H9 (cell line): ENCODE results near the gene MICAL3. TPM values are rescaled to one million over a fixed set of nuclear protein-coding genes. Genes with fewer than 3 reads are reported as not detected.

ENCODE experiments used
- DNase-seq: peaks from one replicate; pipeline ENCODE4 v3.0.0-alpha.2; 2017
- H2AFZ ChIP-seq: one replicate; pipeline ENCODE4 v1.6.1; 2013; ENCODE audit warnings: mild to moderate bottlenecking, low read length, control low read depth, moderate library complexity
- H2AK5ac ChIP-seq: 2 replicates; pipeline ENCODE4 v1.6.1; 2013; ENCODE audit warnings: low read length, control low read depth, mixed read lengths; ENCODE audit not compliant: insufficient read length
- H2BK120ac ChIP-seq: one replicate; pipeline ENCODE4 v1.6.1; 2013; ENCODE audit warnings: low read depth, mild to moderate bottlenecking, low read length, control low read depth, inconsistent platforms; ENCODE audit not compliant: poor library complexity, severe bottlenecking
- H2BK12ac ChIP-seq: 2 replicates; pipeline ENCODE4 v1.6.1; 2013; ENCODE audit warnings: low read length, control low read depth, mixed read lengths, low read depth; ENCODE audit not compliant: insufficient read length
- H2BK15ac ChIP-seq: 2 replicates; pipeline ENCODE4 v1.6.1; 2013; ENCODE audit warnings: low read depth, low read length, control low read depth
- H2BK20ac ChIP-seq: one replicate; pipeline ENCODE4 v1.6.1; 2013; ENCODE audit warnings: low read depth, mild to moderate bottlenecking, low read length, control low read depth, inconsistent platforms; ENCODE audit not compliant: poor library complexity, severe bottlenecking
- H2BK5ac ChIP-seq: 2 replicates; pipeline ENCODE4 v1.6.1; 2013; ENCODE audit warnings: low read length, control low read depth, mixed read lengths; ENCODE audit not compliant: insufficient read length
- H3K14ac ChIP-seq: 2 replicates; pipeline ENCODE4 v1.6.1; 2013; ENCODE audit warnings: low read length, control low read depth; ENCODE audit not compliant: insufficient read depth
- H3K18ac ChIP-seq: 2 replicates; pipeline ENCODE4 v1.6.1; 2013; ENCODE audit warnings: low read depth, mild to moderate bottlenecking, mixed read lengths, low read length, control low read depth; ENCODE audit not compliant: insufficient read length
- H3K23ac ChIP-seq: 2 replicates; pipeline ENCODE4 v1.6.1; 2013; ENCODE audit warnings: low read length, control low read depth, mixed read lengths, low read depth; ENCODE audit not compliant: insufficient read length
- H3K23me2 ChIP-seq: 2 replicates; pipeline ENCODE4 v1.6.1; 2013; ENCODE audit warnings: low read depth, mild to moderate bottlenecking, mixed read lengths, low read length, control low read depth; ENCODE audit not compliant: insufficient read length, poor library complexity, severe bottlenecking
- H3K27ac ChIP-seq: 2 replicates; pipeline ENCODE4 v1.5.1; 2013; ENCODE audit warnings: low read length, control low read depth, mixed read lengths, low read depth; ENCODE audit not compliant: insufficient read length
- H3K27me3 ChIP-seq: 2 replicates; pipeline ENCODE4 v1.6.1; 2013; ENCODE audit warnings: low read length, control low read depth, inconsistent platforms; ENCODE audit not compliant: insufficient read depth
- H3K4ac ChIP-seq: 2 replicates; pipeline ENCODE4 v1.6.1; 2013; ENCODE audit warnings: low read depth, mild to moderate bottlenecking, control low read depth, inconsistent platforms, low read length, moderate library complexity
- H3K4me1 ChIP-seq: 2 replicates; pipeline ENCODE4 v1.6.1; 2013; ENCODE audit warnings: low read length, control low read depth, inconsistent platforms; ENCODE audit not compliant: insufficient read depth
- H3K4me2 ChIP-seq: 2 replicates; pipeline ENCODE4 v1.6.1; 2013; ENCODE audit warnings: low read length, control low read depth, mixed read lengths; ENCODE audit not compliant: insufficient read length, insufficient read depth
- H3K56ac ChIP-seq: 2 replicates; pipeline ENCODE4 v1.6.1; 2013; ENCODE audit warnings: low read depth, mild to moderate bottlenecking, mixed read lengths, low read length, control low read depth; ENCODE audit not compliant: insufficient read length
- H3K79me1 ChIP-seq: 2 replicates; pipeline ENCODE4 v1.6.1; 2013; ENCODE audit warnings: low read depth, mild to moderate bottlenecking, moderate library complexity, low read length, control low read depth, inconsistent platforms; ENCODE audit not compliant: insufficient read depth, poor library complexity, severe bottlenecking
- H3K79me2 ChIP-seq: 2 replicates; pipeline ENCODE4 v1.6.1; 2013; ENCODE audit warnings: low read length, control low read depth, inconsistent platforms; ENCODE audit not compliant: insufficient read depth
- H3K9ac ChIP-seq: 2 replicates; pipeline ENCODE4 v1.6.1; 2013; ENCODE audit warnings: low read length, control low read depth, mixed read lengths; ENCODE audit not compliant: insufficient read length; ENCODE audit errors: extremely low read depth
- H3K9me3 ChIP-seq: one replicate; pipeline ENCODE4 v1.6.1; 2013; ENCODE audit warnings: low read depth, low read length, inconsistent platforms; ENCODE audit not compliant: control insufficient read depth
- H3T11ph ChIP-seq: one replicate; pipeline ENCODE4 v1.6.1; 2013; ENCODE audit warnings: mild to moderate bottlenecking, low read length, control low read depth, inconsistent platforms
- H4K20me1 ChIP-seq: one replicate; pipeline ENCODE4 v1.6.1; 2013; ENCODE audit not compliant: control insufficient read depth, insufficient read length, insufficient read depth
- H4K5ac ChIP-seq: 2 replicates; pipeline ENCODE4 v1.6.1; 2013; ENCODE audit warnings: low read depth, mild to moderate bottlenecking, mixed read lengths, low read length, control low read depth; ENCODE audit not compliant: insufficient read length
- H4K8ac ChIP-seq: replicated peaks from 2 replicates; pipeline ENCODE4 v1.6.1; 2013; ENCODE audit warnings: low read length, control low read depth, mixed read lengths, low read depth; ENCODE audit not compliant: insufficient read length
- H4K91ac ChIP-seq: 2 replicates; pipeline ENCODE4 v1.6.1; 2013; ENCODE audit warnings: low read depth, mild to moderate bottlenecking, moderate library complexity, mixed read lengths, low read length, control low read depth; ENCODE audit not compliant: insufficient read length
- H3K27ac Mint-ChIP-seq, 3 experiments: 2 replicates in 2 of 3; 3 replicates in 1 of 3; pipeline ENCODE4 v1.8.0; 2020 to 2021; ENCODE audit warnings: mixed read lengths in 3 of 3, mild to moderate bottlenecking in 1 of 3, moderate library complexity in 1 of 3
- H3K27me3 Mint-ChIP-seq: 2 replicates; pipeline ENCODE4 v1.8.0; 2021; ENCODE audit warnings: low read depth, mild to moderate bottlenecking, moderate library complexity, mixed read lengths
- H3K36me3 Mint-ChIP-seq, 3 experiments: 2 replicates in 2 of 3; 3 replicates in 1 of 3; pipeline ENCODE4 v1.8.0; 2020 to 2021; ENCODE audit warnings: low read depth in 3 of 3, mixed read lengths in 3 of 3; ENCODE audit not compliant: insufficient read depth in 1 of 3
- H3K4me1 Mint-ChIP-seq, 2 experiments: 2 replicates each; pipeline ENCODE4 v1.8.0; 2020; ENCODE audit warnings: mixed read lengths in 2 of 2
- H3K4me3 Mint-ChIP-seq, 2 experiments: 2 replicates in 1 of 2; 3 replicates in 1 of 2; pipeline ENCODE4 v1.8.0; 2020 to 2021; ENCODE audit warnings: mild to moderate bottlenecking in 2 of 2, mixed read lengths in 2 of 2, moderate library complexity in 1 of 2
- H3K9me3 Mint-ChIP-seq, 2 experiments: 2 replicates in 1 of 2; 3 replicates in 1 of 2; pipeline ENCODE4 v1.8.0; 2020; ENCODE audit warnings: mild to moderate bottlenecking in 2 of 2, mixed read lengths in 2 of 2, moderate library complexity in 1 of 2
- WGBS: extraction: QIAGEN DNeasy Blood & Tissue Kit; methylation state at CpG from one replicate; pipeline ENCODE4 v1.1.7; 2013; ENCODE audit warnings: missing lambda C conversion rate, low lambda C conversion rate, mixed read lengths; ENCODE audit not compliant: insufficient read length; ENCODE audit errors: extremely low coverage; 5-methylcytosine and 5-hydroxymethylcytosine counted together
- total RNA-seq: library from RNA; stranded (reverse); gene quantifications from 2 replicates; pipeline ENCODE4 v1.2.1, GENCODE V29; 2021
- TF ChIP-seq, protein P1 (sequence below): fragments of 200-600 bp; sonication (generic); conservative IDR thresholded peaks from 3 replicates; pipeline ENCODE4 v1.8.0; 2021; ENCODE audit warnings: antibody characterized with exemption, mild to moderate bottlenecking

MICAL3 gene
- total RNA-seq, 1 experiment from 2014 or later, result 50.2 TPM

DNA sequence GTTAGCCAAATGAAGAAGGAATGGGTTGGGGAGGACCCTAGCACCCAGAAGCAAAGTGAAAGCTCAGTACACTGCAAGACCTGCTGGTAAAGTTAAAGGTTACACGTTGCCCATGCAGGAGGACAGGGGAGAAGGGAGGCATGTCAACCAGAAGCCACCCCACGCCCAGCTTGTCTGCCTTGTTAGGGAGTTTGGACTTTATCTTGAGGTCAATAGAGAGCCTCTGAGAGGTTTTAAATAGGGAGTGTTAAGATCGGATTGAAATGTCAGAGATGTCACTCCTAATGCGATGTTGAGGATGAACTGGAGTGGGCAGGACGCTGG lies 34.7 kb upstream of the MICAL3 start:
- Histone ChIP-seq H3K18ac (no peak overlapping the region), H3K4me2 (no peak overlapping the region), H3T11ph (no peak overlapping the region), H3K9me3 (no peaks in the 10 kb centered on the region), H4K5ac (no peak overlapping the region), H3K4me1 (no peaks in the 10 kb centered on the region), H2BK20ac (no peak overlapping the region), H4K91ac (no peak overlapping the region), H3K9ac (no peak overlapping the region), H2BK15ac (no peak overlapping the region), H3K56ac (no peak overlapping the region), H3K27ac (no peak overlapping the region), H3K23ac (no peak overlapping the region), H2BK120ac (no peak overlapping the region), H3K14ac (no peak overlapping the region), H3K23me2 (no peaks in the 10 kb centered on the region), H3K27me3 (no peaks in the 10 kb centered on the region), H3K79me2 (no peaks in the 10 kb centered on the region), H3K4ac (no peak overlapping the region), H2AFZ (no peak overlapping the region), H3K79me1 (no peaks in the 10 kb centered on the region), H2AK5ac (no peak overlapping the region), H4K20me1 (peaks cover 3% of the 10 kb centered on the region), H4K8ac (no peak overlapping the region), H2BK5ac (no peak overlapping the region), H2BK12ac (no peak overlapping the region)
- Mint-ChIP-seq H3K36me3 (peaks cover 0 to 1% (median under 1%) of the 10 kb centered on the region in 3 experiments; a peak in 4 of 7 replicates), H3K27me3 (peaks cover 19% of the 10 kb centered on the region), H3K4me3 (no peak overlapping the region), H3K4me1 (peaks cover 15% of the 10 kb centered on the region in 2 experiments), H3K27ac (no peak overlapping the region), H3K9me3 (peaks cover 3% of the 10 kb centered on the region in 2 experiments; a peak in 3 of 5 replicates)
- no peak for DNase-seq
- WGBS, result no CpG with 5 or more reads among the region's 5 CpGs
- TF ChIP-seq, protein P1, sequence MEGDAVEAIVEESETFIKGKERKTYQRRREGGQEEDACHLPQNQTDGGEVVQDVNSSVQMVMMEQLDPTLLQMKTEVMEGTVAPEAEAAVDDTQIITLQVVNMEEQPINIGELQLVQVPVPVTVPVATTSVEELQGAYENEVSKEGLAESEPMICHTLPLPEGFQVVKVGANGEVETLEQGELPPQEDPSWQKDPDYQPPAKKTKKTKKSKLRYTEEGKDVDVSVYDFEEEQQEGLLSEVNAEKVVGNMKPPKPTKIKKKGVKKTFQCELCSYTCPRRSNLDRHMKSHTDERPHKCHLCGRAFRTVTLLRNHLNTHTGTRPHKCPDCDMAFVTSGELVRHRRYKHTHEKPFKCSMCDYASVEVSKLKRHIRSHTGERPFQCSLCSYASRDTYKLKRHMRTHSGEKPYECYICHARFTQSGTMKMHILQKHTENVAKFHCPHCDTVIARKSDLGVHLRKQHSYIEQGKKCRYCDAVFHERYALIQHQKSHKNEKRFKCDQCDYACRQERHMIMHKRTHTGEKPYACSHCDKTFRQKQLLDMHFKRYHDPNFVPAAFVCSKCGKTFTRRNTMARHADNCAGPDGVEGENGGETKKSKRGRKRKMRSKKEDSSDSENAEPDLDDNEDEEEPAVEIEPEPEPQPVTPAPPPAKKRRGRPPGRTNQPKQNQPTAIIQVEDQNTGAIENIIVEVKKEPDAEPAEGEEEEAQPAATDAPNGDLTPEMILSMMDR, result no peak
